Fibroblast of villous mesenchyme (primary cell): ENCODE data around the gene TMEM253. TPM values are rescaled to one million over a fixed set of nuclear protein-coding genes. Genes with fewer than 3 reads are reported as not detected.

Experiments
- DNase-seq: peaks from one replicate; pipeline ENCODE4 v3.0.0-alpha.2; 2010; ENCODE audit warnings: low read depth
- H3K4me3 ChIP-seq: 2 replicates; pipeline ENCODE4 v1.5.1; 2011; ENCODE audit warnings: low read depth, mild to moderate bottlenecking, low read length
- total RNA-seq: library from RNA; depleted of rRNA; stranded (reverse); fragments of >200 nt; gene quantifications from 2 replicates; pipeline ENCODE4 v1.2.3, GENCODE V29; 2012
- TF ChIP-seq, protein P1 (sequence below): IDR thresholded peaks from 2 replicates; pipeline ENCODE4 v1.5.1; 2012; ENCODE audit warnings: low read depth, mild to moderate bottlenecking, low read length; ENCODE audit not compliant: insufficient read depth

TMEM253 gene
- total RNA-seq, 1 donor, result not detected

- DNase-seq, result peak; percentile 40
- TF ChIP-seq, protein P1, sequence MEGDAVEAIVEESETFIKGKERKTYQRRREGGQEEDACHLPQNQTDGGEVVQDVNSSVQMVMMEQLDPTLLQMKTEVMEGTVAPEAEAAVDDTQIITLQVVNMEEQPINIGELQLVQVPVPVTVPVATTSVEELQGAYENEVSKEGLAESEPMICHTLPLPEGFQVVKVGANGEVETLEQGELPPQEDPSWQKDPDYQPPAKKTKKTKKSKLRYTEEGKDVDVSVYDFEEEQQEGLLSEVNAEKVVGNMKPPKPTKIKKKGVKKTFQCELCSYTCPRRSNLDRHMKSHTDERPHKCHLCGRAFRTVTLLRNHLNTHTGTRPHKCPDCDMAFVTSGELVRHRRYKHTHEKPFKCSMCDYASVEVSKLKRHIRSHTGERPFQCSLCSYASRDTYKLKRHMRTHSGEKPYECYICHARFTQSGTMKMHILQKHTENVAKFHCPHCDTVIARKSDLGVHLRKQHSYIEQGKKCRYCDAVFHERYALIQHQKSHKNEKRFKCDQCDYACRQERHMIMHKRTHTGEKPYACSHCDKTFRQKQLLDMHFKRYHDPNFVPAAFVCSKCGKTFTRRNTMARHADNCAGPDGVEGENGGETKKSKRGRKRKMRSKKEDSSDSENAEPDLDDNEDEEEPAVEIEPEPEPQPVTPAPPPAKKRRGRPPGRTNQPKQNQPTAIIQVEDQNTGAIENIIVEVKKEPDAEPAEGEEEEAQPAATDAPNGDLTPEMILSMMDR, result no peak
- no peak overlapping the region for H3K4me3 ChIP-seq
Observed at GRCh38 chr14:21106176-21106497, 5.3 kb downstream of the TMEM253 start.

GRCh38 chr14:21106498-21107282 lies 5.8 kb downstream of the TMEM253 start:
- no peak overlapping the region for H3K4me3 ChIP-seq
- TF ChIP-seq, protein P1, result peak; percentile 93
- DNase-seq, result peak; percentile 77

GRCh38 chr14:21107283-21107800 lies 6.5 kb downstream of the TMEM253 start:
- TF ChIP-seq, protein P1, result no peak
- no peak overlapping the region for H3K4me3 ChIP-seq
- peak; percentile 59 for DNase-seq

- no peak overlapping the region for H3K4me3 ChIP-seq
- TF ChIP-seq, protein P1, result no peak
- DNase-seq, result no peak
Observed at GRCh38 chr14:21108791-21109190, 7.9 kb downstream of the TMEM253 start.

DNA sequence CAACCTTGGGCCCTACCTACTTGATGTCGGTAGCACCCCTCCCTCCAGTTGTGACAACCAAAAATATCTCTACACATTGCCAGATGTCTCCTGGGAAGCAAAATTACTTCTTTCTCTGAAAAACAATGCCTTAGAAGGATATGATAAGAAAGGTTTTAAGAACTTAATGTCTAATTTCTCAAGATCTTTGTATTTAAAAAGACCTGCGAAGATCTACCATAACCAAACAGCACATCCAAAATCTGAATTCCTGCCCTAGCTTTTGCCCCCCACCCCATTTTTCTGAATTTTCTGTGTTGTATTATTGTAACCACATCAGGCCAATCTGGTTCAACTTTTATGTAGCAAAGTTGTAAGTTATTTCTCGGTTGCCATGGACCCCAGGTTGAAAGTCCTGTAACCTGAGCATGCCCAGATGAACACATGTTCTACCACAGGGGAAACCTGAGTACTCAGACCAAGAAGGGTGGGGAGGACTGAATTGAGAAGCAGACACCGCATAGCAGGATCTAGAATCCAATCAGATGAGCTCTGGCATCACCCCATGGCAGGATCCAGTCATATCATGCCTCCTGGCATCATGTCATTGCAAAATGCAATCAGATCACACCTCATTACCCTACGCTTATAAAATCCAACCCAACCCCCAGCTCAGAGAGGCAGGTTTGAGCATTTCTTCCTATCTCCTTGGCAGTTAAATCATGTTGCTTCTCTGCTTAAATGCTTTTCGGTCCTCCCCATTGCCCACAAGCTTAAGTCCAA lies 8.7 kb downstream of the TMEM253 start:
- TF ChIP-seq, protein P1, result no peak
- H3K4me3 ChIP-seq, result no peak overlapping the region
- DNase-seq, result no peak

GRCh38 chr14:21112255-21112654 lies 11.4 kb downstream of the TMEM253 start:
- H3K4me3 ChIP-seq, result no peak overlapping the region
- DNase-seq, result no peak
- TF ChIP-seq, protein P1, result no peak
